GM21360 (cell line): ENCODE measurements around the gene TTLL11.

Experiments
- ATAC-seq: cut with Tn5 transposase; IDR thresholded peaks from one replicate; pipeline ENCODE4 v1.9.1; 2021; ENCODE audit warnings: mild to moderate bottlenecking, moderate library complexity; ENCODE audit not compliant: unreplicated experiment

The TTLL11 gene

GRCh38 chr9:121862371-121863332 is 230.5 kb downstream of the TTLL11 start:
- ATAC-seq = no peak

DNA sequence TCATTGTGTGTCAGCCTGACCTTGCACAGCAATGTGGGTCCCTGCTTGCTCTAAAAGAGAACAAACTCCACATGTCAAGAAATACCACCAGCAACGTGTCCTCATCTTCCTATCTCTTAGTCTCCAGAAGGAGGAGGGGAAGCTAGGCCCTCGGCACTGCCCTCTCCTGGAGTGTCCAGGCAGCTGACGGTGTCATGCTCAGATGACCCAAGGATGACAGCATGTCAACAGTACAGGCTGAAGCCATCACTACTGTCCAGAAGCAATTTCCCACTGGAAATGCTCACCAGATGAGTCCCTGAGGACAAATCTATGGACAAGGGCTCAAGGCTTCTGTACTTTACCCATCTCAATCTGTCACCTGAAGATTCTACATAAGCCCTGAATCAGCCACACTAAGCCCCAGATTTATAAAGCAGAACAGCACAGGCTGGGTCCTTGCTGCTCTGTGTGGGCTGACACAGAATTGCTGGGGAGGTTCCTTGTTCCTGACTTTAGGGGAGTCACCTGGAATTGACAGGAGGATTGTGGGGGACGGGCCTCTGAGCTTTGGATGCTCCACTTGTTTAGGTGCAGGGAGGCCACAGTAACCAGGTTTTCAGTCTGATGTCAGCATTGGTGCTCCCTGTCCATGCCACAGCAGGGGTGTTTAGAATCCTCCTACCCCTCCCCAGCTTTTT is 231.5 kb downstream of the TTLL11 start:
- no peak for ATAC-seq

- no peak for ATAC-seq
Observed at GRCh38 chr9:121860744-121861143, 232.4 kb downstream of the TTLL11 start.

GRCh38 chr9:121860213-121860612 is 232.9 kb downstream of the TTLL11 start:
- no peak for ATAC-seq

DNA sequence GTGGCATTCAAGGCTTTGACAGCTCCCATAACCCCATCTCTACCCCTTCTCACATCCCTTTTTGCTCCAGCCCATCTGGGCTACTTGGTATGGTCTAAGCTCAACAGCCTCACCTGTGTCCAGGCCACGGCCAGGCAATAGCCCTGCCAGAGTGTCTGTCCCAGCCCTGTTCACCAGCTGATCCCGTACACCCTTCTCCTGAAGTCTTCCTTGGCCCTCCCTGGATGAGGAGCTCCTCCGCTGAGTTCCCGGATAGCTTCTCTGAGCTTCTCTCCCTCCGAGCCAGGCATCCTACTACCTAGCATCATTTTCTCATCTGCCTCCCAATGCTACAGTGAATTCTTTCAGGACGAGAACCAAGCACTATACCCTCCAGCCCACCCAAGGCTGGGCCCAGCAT is 233.5 kb downstream of the TTLL11 start:
- no peak for ATAC-seq

GRCh38 chr9:121858788-121859187 is 234.3 kb downstream of the TTLL11 start:
- ATAC-seq = no peak

DNA sequence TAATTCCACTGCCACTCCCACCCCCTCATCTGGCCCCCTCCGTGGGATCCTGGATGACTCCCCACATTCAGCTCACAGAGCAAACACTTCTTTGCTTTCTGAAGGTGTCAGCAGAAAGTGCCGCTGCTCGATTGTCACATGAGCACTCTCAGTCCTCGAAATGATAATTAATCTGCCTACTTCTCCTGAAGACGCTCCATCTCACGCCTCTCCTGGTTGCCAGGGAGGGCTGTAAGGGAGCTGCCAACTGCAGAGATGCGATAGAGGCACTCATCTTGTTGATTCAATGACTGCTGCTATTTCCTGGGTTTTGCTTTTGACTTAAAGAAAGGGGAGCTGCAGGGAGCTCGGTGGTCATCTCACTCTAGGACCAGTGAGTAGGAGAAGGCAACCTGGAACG is 235.2 kb downstream of the TTLL11 start:
- no peak for ATAC-seq

- no peak for ATAC-seq
Observed at GRCh38 chr9:121855476-121855875, 237.6 kb downstream of the TTLL11 start.

DNA sequence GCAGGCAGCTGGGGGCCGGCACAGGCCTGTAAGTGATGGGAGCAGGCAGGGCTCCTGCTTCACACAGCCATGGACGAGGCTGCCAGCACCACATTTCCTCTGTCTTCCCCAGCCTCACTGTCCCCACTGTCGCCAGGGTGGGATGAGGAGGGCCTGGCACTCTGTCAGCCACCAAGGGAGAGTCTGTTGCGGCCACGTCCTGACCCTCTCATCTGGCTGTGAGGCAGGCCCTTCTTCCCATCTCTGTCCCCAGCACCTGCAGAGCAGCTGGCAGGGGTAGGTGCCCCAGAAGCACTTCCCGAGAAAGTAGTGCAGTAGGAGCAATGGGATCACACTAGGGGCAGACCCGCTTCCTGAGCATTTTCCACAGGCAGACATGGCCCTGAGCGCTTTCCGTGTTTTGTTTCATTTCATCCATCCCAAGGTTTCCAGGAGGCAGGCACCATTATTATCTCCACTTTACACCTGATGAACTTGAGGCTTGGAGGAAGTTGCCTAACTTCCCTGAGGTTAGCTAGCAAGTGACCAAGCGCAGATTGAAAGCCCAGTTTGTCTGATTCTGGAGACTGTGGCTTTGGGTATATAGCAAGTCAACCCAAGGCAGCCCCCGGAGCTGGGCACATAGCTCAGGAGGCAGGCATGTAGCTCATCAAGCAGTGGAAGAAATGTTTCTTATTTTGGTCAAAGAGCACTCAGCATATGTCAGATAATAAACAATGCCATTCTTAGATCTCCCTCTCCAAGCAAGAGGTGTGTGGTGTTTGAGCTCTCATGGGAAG is 239.3 kb downstream of the TTLL11 start:
- ATAC-seq = no peak

GRCh38 chr9:121852651-121853616 is 240.2 kb downstream of the TTLL11 start:
- no peak for ATAC-seq

GRCh38 chr9:121852241-121852640 is 240.9 kb downstream of the TTLL11 start:
- no peak for ATAC-seq

DNA sequence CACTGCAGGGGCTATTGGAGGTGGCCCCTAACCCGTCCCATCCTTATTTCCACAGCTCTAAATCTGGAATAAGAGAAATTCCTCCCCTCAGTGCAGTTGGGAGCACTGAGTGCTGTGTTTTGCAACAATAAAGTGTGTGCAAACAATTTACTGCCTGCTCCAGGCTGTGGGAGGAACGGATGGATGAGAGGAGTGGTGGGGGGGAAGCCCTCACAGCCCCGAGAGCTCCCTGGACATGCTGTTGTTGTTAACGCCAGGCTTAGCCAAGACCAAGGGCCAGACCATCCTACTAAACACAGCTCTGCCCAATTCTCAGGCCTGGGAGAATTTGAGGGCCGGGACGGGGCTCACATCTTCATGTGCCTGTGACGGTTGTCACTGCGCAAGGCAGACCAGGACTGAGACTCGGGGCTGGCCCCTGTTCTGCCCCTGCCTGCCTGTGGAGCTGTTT is 241.4 kb downstream of the TTLL11 start:
- no peak for ATAC-seq

GRCh38 chr9:121850366-121850765 is 242.7 kb downstream of the TTLL11 start:
- ATAC-seq = no peak

DNA sequence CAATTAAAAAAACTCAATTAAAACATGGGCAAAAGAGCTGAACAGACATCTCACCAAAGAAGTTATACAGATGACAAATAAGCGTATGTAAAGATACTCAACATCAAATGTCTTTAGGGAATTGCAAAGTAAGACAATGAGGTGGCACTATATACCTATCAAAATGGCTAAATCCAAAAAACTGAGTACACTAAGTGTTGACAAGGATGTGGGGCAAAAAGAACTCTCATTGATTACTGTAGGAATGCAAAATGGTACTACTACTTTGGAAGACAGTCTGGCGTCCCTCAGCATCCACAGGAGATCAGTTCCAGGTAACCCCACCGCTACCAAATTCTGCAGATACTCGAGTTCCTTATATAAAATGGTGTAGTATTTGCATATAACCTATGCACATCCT is 243.6 kb downstream of the TTLL11 start:
- ATAC-seq = no peak

- ATAC-seq = no peak
Observed at GRCh38 chr9:121844562-121844961, 248.5 kb downstream of the TTLL11 start.

DNA sequence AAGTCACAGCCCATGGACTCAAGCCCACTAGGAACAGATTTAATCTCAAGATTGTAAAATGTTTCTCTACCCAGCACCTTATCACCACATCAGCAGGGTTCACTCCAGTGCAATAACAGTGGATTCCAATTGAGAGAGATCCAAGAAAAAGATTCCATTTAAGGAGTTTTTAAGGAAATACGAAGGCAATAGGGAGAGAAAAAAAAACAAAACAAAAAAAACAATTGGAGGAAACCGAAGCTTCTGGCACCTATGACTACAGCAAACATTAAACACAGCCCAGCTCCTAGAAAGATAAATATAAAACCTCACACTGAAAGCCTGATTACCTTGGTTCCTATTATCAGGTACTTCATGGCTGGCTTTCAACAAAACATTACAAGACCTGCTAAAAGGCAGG is 249.0 kb downstream of the TTLL11 start:
- no peak for ATAC-seq

DNA sequence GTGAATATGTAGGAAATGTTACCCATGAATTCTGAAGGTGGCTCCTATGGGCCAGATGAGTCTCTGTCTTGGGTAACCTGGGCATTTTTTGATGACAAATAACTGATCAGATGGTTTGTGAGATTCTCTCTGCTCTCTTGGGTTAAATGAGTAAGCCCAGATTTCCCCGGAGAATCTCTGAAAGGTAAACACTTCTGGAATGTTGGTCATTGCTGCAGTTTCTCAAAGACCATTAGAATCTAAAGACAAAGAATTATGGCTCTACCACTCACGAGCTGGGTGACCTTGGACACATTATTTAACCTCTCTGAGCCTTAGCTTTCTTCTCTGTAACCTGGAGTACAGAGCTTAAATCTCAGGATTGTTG is 250.5 kb downstream of the TTLL11 start:
- no peak for ATAC-seq

DNA sequence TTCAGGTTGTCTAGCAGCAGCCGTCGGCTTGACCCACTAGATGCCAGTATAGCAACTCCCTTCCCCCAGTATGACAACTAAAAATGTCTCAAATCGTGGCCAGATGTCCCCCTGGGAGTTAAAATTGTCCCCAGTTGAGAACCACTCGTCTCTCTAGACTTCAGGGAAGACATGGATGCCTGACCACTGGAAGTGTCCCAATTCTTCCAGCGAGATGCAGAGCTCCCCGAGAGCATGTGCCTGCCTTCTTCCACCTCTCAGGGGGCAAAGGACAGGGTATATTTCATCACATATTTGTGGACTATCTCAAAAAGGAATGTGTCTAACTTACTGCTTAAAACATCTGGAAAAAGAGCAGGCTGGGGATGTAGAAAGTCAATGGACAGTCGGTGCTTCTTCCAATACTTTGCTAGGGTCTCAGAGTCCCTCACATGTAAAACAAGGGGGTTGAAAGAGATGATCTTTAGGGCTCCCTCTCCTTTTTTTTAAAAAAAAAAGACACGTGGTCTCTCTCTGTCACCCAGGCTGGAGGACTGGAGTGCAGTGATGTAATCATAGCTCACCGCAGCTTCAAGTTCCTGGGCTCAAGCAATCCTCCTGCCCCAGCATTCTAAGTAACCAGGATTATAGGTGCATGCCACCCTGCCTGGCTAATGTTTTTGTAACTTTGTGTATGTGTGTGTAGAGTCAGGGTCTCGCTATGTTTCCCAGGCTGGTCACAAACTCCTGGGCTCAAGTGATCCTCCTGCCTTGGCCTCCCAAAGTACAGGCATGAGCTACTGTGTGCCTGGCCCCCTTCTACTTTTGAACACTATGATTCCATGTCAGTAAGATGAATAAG is 251.1 kb downstream of the TTLL11 start:
- no peak for ATAC-seq
